Pons (tissue), 1 donor: ENCODE measurements around the gene LIF.
"Not testable (repeated sequence)": the region's sequence is repeated elsewhere in the genome, so short reads cannot be mapped to it uniquely, and the experiment has no call there.

Experiments used
- DNase-seq: peaks from one replicate; pipeline ENCODE4 v3.0.0-alpha.2; 2016; ENCODE audit warnings: low spot score

LIF gene

GRCh38 chr22:30206944-30207343, 39.6 kb downstream of the LIF start:
- DNase-seq: no peak

- DNase-seq: no peak
These were observed 41.1 kb downstream of the LIF start for GRCh38 chr22:30205281-30206115.

- DNase-seq: no peak
These were observed 41.8 kb downstream of the LIF start for GRCh38 chr22:30204742-30205111.

GRCh38 chr22:30204015-30204741, 42.4 kb downstream of the LIF start:
- DNase-seq: no peak

- DNase-seq: no peak
These were observed 44.0 kb downstream of the LIF start for GRCh38 chr22:30202531-30203006.

GRCh38 chr22:30201945-30202344, 44.6 kb downstream of the LIF start:
- no peak for DNase-seq

GRCh38 chr22:30200905-30201304, 45.7 kb downstream of the LIF start:
- DNase-seq: not testable (repeated sequence)

GRCh38 chr22:30198921-30199320, 47.6 kb downstream of the LIF start:
- DNase-seq: no peak

- DNase-seq: no peak
These were observed 48.3 kb downstream of the LIF start for GRCh38 chr22:30198152-30198825.

GRCh38 chr22:30197389-30197788, 49.2 kb downstream of the LIF start:
- no peak for DNase-seq

GRCh38 chr22:30196880-30197336, 49.7 kb downstream of the LIF start:
- no peak for DNase-seq

- DNase-seq: no peak
These were observed 50.2 kb downstream of the LIF start for GRCh38 chr22:30196141-30196879.

GRCh38 chr22:30195245-30196140, 51.1 kb downstream of the LIF start:
- DNase-seq: no peak

- DNase-seq: no peak
These were observed 53.4 kb downstream of the LIF start for GRCh38 chr22:30193031-30193775.

GRCh38 chr22:30192427-30192826, 54.1 kb downstream of the LIF start:
- no peak for DNase-seq

GRCh38 chr22:30191040-30191701, 55.4 kb downstream of the LIF start:
- no peak for DNase-seq

GRCh38 chr22:30190574-30190973, 56.0 kb downstream of the LIF start:
- DNase-seq: no peak
